ENCODE results near the gene ITPKB.
"Not testable (repeated sequence)": the region's sequence is repeated elsewhere in the genome, so short reads cannot be mapped to it uniquely, and the experiment has no call there.

The ITPKB gene

GRCh38 chr1:226645279-226645976, 93.7 kb downstream of the ITPKB start:
- Histone ChIP-seq H3K4me3 (ENCODE audit: low read length) (no peak overlapping the region), H3K9ac (ENCODE audit: low read depth, low read length) (no peak overlapping the region), H3K36me3 (ENCODE audit: insufficient read depth, low read length) (no peaks in the 10 kb centered on the region), H3K27me3 (ENCODE audit: insufficient read depth, low read length) (no peaks in the 10 kb centered on the region), H3K9me3 (ENCODE audit: insufficient read depth, low read depth, low read length) (no peaks in the 10 kb centered on the region), H3K27ac (ENCODE audit: low read depth, low read length) (no peak overlapping the region), H3K4me1 (ENCODE audit: insufficient read depth, low read length) (peaks cover 16% of the 10 kb centered on the region; the same call in 1 of the 2 replicates)
- WGBS, result 93% methylated on average over 9 of the region's 10 CpGs

- Histone ChIP-seq H3K9ac (ENCODE audit: low read depth, low read length) (no peak overlapping the region), H3K27ac (ENCODE audit: low read depth, low read length) (no peak overlapping the region), H3K36me3 (ENCODE audit: insufficient read depth, low read length) (no peaks in the 10 kb centered on the region), H3K27me3 (ENCODE audit: insufficient read depth, low read length) (no peaks in the 10 kb centered on the region), H3K4me3 (ENCODE audit: low read length) (no peak overlapping the region), H3K9me3 (ENCODE audit: insufficient read depth, low read depth, low read length) (no peaks in the 10 kb centered on the region), H3K4me1 (ENCODE audit: insufficient read depth, low read length) (peaks cover 10% of the 10 kb centered on the region; the same call in 1 of the 2 replicates)
- WGBS, result 95% methylated on average over 10 of the region's 10 CpGs
Observed at GRCh38 chr1:226644541-226645176, 94.4 kb downstream of the ITPKB start.

GRCh38 chr1:226643611-226644540, 95.2 kb downstream of the ITPKB start:
- H3K27me3 ChIP-seq (ENCODE audit: insufficient read depth, low read length), result no peaks in the 10 kb centered on the region
- H3K4me3 ChIP-seq (ENCODE audit: low read length), result no peak overlapping the region
- H3K9ac ChIP-seq (ENCODE audit: low read depth, low read length), result no peak overlapping the region
- 87% methylated on average over 18 of the region's 18 CpGs for WGBS
- peaks cover 10% of the 10 kb centered on the region; the same call in 1 of the 2 replicates for H3K4me1 ChIP-seq (ENCODE audit: insufficient read depth, low read length)
- no peak overlapping the region for H3K27ac ChIP-seq (ENCODE audit: low read depth, low read length)
- no peaks in the 10 kb centered on the region for H3K9me3 ChIP-seq (ENCODE audit: insufficient read depth, low read depth, low read length)
- no peaks in the 10 kb centered on the region for H3K36me3 ChIP-seq (ENCODE audit: insufficient read depth, low read length)

GRCh38 chr1:226643177-226643576, 95.9 kb downstream of the ITPKB start:
- Histone ChIP-seq H3K9ac (ENCODE audit: low read depth, low read length) (no peak overlapping the region), H3K4me3 (ENCODE audit: low read length) (no peak overlapping the region), H3K36me3 (ENCODE audit: insufficient read depth, low read length) (no peaks in the 10 kb centered on the region), H3K9me3 (ENCODE audit: insufficient read depth, low read depth, low read length) (no peaks in the 10 kb centered on the region), H3K27ac (ENCODE audit: low read depth, low read length) (no peak overlapping the region), H3K27me3 (ENCODE audit: insufficient read depth, low read length) (no peaks in the 10 kb centered on the region), H3K4me1 (ENCODE audit: insufficient read depth, low read length) (peaks cover 10% of the 10 kb centered on the region; the same call in 1 of the 2 replicates)
- WGBS, result 71% methylated on average over 9 of the region's 9 CpGs

- Histone ChIP-seq H3K36me3 (ENCODE audit: insufficient read depth, low read length) (no peaks in the 10 kb centered on the region), H3K9ac (ENCODE audit: low read depth, low read length) (no peak overlapping the region), H3K27ac (ENCODE audit: low read depth, low read length) (no peak overlapping the region), H3K4me1 (ENCODE audit: insufficient read depth, low read length) (peaks cover 10% of the 10 kb centered on the region; the same call in 1 of the 2 replicates), H3K9me3 (ENCODE audit: insufficient read depth, low read depth, low read length) (no peaks in the 10 kb centered on the region), H3K27me3 (ENCODE audit: insufficient read depth, low read length) (no peaks in the 10 kb centered on the region), H3K4me3 (ENCODE audit: low read length) (no peak overlapping the region)
- WGBS, result 97% methylated on average over 8 of the region's 8 CpGs
Observed at GRCh38 chr1:226642421-226642820, 96.7 kb downstream of the ITPKB start.

GRCh38 chr1:226641671-226642231, 97.3 kb downstream of the ITPKB start:
- Histone ChIP-seq H3K9ac (ENCODE audit: low read depth, low read length) (no peak overlapping the region), H3K4me1 (ENCODE audit: insufficient read depth, low read length) (peaks cover 10% of the 10 kb centered on the region; the same call in 1 of the 2 replicates), H3K9me3 (ENCODE audit: insufficient read depth, low read depth, low read length) (no peaks in the 10 kb centered on the region), H3K27ac (ENCODE audit: low read depth, low read length) (no peak overlapping the region), H3K36me3 (ENCODE audit: insufficient read depth, low read length) (no peaks in the 10 kb centered on the region), H3K27me3 (ENCODE audit: insufficient read depth, low read length) (no peaks in the 10 kb centered on the region), H3K4me3 (ENCODE audit: low read length) (no peak overlapping the region)
- WGBS, result 95% methylated on average over 23 of the region's 23 CpGs

GRCh38 chr1:226640321-226641136, 98.6 kb downstream of the ITPKB start:
- Histone ChIP-seq H3K27me3 (ENCODE audit: insufficient read depth, low read length) (no peaks in the 10 kb centered on the region), H3K9me3 (ENCODE audit: insufficient read depth, low read depth, low read length) (no peaks in the 10 kb centered on the region), H3K36me3 (ENCODE audit: insufficient read depth, low read length) (no peaks in the 10 kb centered on the region), H3K9ac (ENCODE audit: low read depth, low read length) (no peak overlapping the region), H3K4me3 (ENCODE audit: low read length) (no peak overlapping the region), H3K4me1 (ENCODE audit: insufficient read depth, low read length) (peaks cover 15% of the 10 kb centered on the region; the same call in 1 of the 2 replicates), H3K27ac (ENCODE audit: low read depth, low read length) (no peak overlapping the region)
- 84% methylated on average over 23 of the region's 23 CpGs for WGBS

GRCh38 chr1:226639631-226640061, 99.4 kb downstream of the ITPKB start:
- WGBS, result 93% methylated on average over 18 of the region's 18 CpGs
- no peaks in the 10 kb centered on the region for H3K36me3 ChIP-seq (ENCODE audit: insufficient read depth, low read length)
- no peaks in the 10 kb centered on the region for H3K9me3 ChIP-seq (ENCODE audit: insufficient read depth, low read depth, low read length)
- no peak overlapping the region for H3K27ac ChIP-seq (ENCODE audit: low read depth, low read length)
- peaks cover 16% of the 10 kb centered on the region; the same call in 1 of the 2 replicates for H3K4me1 ChIP-seq (ENCODE audit: insufficient read depth, low read length)
- H3K9ac ChIP-seq (ENCODE audit: low read depth, low read length), result no peak overlapping the region
- H3K4me3 ChIP-seq (ENCODE audit: low read length), result no peak overlapping the region
- H3K27me3 ChIP-seq (ENCODE audit: insufficient read depth, low read length), result no peaks in the 10 kb centered on the region

GRCh38 chr1:226639206-226639605, 99.9 kb downstream of the ITPKB start:
- 98% methylated on average over 8 of the region's 8 CpGs for WGBS
- H3K4me1 ChIP-seq (ENCODE audit: insufficient read depth, low read length), result peaks cover 16% of the 10 kb centered on the region; the same call in 1 of the 2 replicates
- not testable (repeated sequence) for H3K9ac ChIP-seq (ENCODE audit: low read depth, low read length); H3K9me3 ChIP-seq (ENCODE audit: insufficient read depth, low read depth, low read length); H3K4me3 ChIP-seq (ENCODE audit: low read length); H3K27ac ChIP-seq (ENCODE audit: low read depth, low read length); H3K27me3 ChIP-seq (ENCODE audit: insufficient read depth, low read length); H3K36me3 ChIP-seq (ENCODE audit: insufficient read depth, low read length)

- 96% methylated on average over 16 of the region's 16 CpGs for WGBS
- no peaks in the 10 kb centered on the region for H3K27me3 ChIP-seq (ENCODE audit: insufficient read depth, low read length)
- H3K4me1 ChIP-seq (ENCODE audit: insufficient read depth, low read length), result peaks cover 16% of the 10 kb centered on the region; the same call in 1 of the 2 replicates
- H3K9ac ChIP-seq (ENCODE audit: low read depth, low read length), result no peak overlapping the region
- no peak overlapping the region for H3K27ac ChIP-seq (ENCODE audit: low read depth, low read length)
- no peaks in the 10 kb centered on the region for H3K36me3 ChIP-seq (ENCODE audit: insufficient read depth, low read length)
- no peaks in the 10 kb centered on the region for H3K9me3 ChIP-seq (ENCODE audit: insufficient read depth, low read depth, low read length)
- no peak overlapping the region for H3K4me3 ChIP-seq (ENCODE audit: low read length)
Observed at GRCh38 chr1:226638608-226639007, 100.5 kb downstream of the ITPKB start.
